ENCODE measurements around the gene TGOLN2.

The TGOLN2 gene

DNA sequence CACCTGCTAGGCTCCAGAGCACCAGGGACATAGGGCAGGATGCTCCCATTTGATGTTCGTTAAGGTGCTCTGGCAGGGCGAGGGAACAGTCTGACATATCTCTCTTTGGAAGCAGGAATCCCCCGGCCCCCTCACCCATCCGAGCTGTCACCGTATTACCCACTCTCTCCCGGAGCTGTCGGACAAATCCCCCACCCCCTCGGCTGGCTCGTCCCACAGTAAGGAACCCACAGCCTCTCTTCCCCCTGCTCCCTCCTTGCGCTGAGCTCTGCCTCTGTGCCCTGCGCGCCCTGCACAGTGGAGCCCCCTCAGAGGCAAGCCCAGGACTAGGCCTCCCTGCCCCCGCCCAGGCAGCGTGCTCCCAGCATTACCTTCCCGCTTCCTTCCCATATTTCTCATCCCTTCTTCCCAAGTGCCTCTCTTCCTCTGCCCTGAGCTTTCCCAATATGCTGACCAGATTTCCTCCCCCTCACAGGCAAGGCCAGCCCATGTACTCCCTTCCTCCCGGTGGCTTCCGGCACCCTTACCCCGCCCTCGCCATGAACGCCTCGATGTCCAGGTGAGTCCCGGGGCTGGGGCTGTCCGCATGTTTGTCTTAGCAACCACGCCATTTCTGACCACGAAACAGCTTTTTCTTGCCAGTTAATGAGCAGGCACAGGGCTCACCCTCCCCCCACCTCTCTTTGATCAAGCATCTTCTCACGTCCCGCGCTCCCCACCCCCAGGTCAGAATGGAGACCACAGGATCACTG is 23.8 kb downstream of the TGOLN2 start:
- no peak for DNase-seq

DNA sequence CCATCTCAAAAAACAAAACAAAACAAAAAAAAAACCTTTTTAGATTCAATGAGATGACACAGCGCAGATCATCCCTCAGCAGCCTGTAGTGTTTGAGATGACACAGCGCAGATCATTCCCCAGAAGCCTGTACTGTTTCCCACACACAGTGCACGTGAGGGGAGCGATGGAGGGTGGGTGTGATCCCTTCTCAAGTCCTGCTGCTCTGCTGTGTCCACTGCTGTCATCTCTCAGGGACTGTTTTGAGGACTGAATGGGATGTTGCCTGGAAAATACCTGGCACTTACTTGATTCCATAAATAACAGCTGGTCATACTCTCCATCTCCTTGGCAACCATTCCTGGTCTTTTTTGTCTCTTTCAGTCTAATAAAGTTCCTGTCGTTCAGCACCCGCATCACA is 25.7 kb downstream of the TGOLN2 start:
- DNase-seq = no peak

DNA sequence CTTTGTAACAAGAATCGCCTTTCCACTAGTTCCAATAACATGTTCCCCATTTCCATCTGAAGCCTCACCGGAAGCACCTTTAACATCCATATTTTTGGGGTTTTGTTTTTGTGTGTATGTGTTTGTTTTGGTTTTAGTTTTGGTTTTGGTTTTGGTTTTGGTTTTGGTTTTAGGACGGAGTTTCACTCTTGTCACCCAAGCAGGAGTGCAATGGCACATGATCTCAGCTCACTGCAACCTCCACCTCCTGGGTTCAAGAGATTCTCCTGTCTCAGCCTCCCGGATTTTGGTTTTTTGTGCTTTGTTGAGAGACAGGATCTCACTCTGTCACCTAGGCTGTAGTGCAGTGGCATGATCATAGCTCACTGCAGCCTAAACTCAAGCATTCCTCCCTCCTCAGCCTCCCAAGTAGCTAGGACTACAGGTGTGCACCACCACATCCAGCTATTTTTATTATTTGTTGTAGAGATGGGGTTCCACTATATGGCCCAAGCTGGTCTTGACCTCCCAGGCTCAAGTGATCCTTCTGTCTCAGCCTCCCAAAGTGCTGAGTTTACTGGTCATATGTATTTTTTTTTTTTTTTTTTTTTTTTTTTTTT is 36.3 kb downstream of the TGOLN2 start:
- DNase-seq = no peak

DNA sequence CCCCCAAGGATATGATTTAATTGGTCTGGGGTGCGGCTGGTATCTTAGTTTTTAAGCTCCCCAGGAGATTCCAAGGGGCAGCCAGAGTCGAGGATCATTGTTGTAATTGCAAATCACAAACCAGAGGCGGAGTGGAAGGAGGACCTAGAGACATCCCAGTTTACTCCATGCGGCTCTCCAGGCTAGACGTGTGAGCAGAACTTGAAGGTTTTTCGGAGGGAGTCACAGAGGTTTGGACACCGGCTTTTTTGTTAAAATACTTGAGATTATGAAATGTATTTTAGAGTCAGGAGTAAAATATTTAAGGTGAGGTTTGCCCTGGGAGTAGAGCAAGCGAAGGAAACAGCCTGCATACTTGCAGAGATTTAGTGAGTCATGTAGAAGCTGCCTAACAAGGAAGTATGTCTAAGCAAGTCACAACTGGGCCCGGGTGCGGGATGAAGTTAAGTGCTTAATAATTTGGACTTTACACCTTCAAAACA is 39.5 kb downstream of the TGOLN2 start:
- no peak for DNase-seq

DNA sequence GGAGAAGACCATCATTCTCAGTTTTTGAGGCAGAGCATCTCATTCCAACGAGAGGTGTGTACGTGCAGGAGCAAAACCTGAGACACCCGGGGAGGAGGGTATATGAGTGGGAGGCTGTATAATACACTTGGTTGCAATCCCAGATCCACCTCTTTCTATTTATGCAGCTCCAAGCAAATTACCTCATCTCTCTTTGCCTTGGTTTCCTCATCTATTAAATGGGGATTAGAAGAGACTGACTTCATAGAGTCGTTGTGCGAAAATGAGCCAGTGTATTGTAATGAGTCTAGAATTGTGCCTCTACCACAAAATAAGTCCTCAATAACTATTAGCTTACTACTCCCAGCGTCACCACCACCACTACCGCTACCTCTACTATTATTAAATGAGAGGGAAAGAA is 40.1 kb downstream of the TGOLN2 start:
- DNase-seq = no peak

DNA sequence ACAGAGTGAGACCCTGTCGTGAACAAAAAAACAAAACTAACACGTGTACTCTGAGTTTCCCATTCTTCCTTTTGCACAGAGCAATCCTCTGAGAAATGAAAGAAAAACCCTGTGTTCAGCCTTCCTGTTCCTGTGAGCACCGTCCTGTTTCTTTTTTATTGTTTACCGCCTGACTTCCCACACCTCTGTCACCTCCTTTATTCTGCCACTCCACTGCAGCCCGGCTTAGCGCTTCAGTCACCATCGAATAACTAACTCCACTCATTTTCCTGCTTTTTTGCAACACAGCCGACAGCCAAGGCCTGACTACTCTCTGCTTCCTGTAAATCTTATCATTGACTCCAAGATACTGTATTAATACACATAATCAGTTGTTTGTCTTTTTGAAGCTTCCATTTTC is 40.9 kb downstream of the TGOLN2 start:
- no peak for DNase-seq

DNA sequence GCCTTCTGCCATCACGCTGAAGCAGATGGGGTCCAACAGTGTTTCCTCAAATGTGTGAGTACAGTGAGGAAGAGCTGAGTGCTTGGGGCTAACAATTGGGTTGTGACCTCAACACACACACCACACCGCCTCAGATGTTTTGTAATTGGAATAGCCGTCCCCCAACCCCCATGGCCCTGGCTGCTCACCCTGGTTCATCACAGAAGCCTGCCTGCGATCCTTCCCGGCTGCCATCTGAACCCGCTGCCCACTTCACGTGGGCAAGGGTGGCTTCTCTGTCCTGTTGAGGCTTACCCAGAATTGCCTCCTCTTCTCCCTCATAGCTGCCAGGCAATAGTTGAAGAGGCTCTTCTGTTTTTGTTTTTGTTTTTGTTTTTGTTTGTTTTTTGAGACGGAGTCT is 44.1 kb downstream of the TGOLN2 start:
- no peak for DNase-seq

DNA sequence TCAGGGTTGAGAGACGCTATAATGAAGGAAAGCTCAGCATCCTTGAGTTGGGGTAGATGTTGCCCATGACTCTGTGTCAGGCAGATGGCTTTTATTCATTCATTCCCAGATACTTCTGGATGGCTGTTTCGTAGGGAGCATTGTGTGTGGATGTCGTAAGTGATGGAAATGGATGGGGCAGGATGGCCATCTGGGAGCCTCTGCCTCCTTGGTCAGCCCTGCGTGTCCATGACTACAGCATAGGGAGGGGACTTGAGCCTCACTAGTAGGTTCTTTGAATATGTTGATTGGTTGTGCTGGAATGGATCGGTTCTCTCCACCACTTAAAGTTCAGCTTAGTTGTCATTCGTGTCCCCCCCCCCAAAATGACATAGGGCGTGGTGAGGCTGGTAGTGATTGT is 44.9 kb downstream of the TGOLN2 start:
- no peak for DNase-seq

DNA sequence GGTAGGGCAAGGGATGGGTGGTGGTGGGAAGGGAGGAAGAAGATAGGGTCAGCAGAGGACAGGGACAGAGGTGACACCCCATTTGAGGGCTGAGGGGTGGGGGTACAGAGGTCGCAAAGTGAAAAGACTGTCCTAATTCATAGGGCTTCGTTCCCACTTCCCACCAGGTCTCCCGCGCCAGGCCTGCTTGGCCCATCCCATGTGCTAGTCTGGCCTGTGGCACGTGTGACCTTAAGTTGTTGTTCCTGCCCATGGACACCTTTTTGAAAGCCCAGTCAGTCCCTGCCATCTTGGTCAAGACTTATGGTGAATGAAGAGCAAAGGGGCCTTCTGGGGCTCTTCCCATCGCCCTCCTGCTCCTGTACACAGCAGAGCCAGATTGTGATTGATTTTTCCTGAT is 46.2 kb downstream of the TGOLN2 start:
- no peak for DNase-seq

DNA sequence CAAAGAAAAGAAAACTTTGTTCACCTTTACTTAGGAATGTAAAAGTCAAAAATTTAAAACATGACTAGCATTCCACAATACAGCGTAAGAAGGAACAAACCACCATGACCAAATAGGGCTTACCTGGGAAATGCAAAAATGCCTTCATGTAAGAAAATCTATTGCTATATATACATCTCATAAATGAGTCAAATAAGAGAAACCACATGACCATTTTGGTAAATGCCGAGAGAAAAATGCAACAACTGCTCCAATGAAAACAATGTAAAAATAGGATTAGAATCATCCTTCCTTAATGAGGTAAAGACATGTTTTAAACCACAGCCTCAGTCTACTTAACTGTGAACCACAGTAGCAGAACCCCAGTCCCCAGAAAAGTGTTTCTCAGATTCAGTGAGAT is 49.4 kb downstream of the TGOLN2 start:
- no peak for DNase-seq

DNA sequence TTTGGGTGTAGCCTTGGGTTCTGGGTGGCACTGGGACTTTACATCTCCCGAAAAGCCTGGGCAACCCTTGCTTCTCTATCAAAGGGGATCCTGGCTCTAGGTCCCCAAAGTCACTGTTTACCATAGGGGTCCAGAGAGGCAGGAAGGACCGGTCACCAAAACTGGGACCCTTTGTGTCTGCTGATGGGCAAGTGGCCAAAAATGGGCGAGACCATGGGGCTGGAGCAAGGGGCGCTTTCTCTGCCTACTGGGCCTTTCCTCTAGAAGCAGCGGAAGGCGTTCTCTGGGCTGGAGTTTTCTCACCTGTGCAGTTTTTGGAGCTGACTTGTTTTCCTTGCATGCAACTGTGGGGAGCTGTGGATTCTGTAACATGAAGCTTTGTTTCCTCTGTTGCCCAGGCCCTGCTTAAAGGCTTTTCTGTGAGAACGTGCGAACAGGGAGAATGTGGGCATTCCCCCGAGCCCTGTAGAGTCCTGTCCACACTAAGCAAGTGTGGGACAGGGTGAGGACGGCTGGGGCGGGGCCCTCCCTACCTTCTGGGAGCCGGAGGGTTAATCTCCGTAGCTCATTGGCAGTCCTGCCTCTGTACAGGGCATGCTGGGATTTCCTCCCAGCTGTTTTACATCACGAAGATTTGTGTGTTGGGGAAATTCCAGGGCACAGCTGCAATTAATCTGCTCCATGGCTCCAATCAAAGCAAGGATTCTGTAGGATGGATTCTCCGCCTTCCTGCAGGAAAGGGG is 50.2 kb downstream of the TGOLN2 start:
- DNase-seq = no peak

DNA sequence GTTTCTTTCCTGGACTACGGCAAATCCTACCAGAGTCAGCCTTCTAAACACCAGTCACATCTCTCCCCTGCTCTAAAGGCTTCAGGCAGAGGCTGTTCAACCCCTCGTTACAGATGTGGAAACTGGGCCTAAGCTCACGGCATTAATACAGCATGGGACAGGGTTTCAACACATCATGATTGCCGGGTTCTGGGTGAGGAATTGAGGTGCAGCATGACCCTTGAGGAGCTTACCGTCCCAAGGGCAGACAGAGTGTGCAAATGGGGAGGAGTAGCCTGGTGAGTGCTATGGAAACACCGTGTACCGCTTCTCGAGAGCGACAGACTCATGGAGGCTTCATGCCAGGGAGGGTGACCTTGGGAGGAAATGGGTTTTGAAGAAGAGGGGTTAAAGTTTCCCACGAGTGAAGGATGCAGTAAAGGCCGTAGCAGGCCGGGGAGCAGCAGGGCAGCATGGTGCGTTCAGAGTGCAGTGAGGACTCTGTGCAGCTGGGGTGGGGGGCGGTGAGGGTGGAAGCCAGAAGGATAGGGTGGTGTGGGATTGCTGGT is 51.1 kb downstream of the TGOLN2 start:
- DNase-seq = no peak

DNA sequence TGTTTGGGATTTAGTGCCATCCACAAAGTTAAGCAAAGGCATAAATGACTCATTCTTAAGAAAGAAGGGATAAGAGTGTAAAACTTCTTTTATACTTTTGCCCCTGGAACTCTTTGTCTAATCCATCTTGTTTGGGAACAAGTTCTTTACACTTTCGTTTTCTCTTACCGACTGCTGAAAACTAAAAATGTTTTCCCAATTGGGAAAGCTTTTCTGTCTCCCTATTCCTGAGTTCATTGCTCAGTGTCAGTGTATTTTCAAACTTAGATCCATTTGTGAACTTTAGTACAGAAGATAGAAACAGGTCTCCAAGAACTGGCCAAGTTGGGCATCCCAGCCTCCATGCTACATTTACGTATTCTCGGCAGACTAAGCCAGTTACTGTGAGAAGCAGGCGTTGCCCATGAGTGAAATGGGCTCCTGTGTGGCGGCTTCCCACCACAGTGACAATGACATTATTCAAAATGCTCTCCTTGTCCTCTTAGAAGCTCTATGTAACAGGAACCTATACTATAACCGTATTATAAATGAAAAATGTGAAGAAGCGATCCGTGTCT is 51.7 kb downstream of the TGOLN2 start:
- no peak for DNase-seq

DNA sequence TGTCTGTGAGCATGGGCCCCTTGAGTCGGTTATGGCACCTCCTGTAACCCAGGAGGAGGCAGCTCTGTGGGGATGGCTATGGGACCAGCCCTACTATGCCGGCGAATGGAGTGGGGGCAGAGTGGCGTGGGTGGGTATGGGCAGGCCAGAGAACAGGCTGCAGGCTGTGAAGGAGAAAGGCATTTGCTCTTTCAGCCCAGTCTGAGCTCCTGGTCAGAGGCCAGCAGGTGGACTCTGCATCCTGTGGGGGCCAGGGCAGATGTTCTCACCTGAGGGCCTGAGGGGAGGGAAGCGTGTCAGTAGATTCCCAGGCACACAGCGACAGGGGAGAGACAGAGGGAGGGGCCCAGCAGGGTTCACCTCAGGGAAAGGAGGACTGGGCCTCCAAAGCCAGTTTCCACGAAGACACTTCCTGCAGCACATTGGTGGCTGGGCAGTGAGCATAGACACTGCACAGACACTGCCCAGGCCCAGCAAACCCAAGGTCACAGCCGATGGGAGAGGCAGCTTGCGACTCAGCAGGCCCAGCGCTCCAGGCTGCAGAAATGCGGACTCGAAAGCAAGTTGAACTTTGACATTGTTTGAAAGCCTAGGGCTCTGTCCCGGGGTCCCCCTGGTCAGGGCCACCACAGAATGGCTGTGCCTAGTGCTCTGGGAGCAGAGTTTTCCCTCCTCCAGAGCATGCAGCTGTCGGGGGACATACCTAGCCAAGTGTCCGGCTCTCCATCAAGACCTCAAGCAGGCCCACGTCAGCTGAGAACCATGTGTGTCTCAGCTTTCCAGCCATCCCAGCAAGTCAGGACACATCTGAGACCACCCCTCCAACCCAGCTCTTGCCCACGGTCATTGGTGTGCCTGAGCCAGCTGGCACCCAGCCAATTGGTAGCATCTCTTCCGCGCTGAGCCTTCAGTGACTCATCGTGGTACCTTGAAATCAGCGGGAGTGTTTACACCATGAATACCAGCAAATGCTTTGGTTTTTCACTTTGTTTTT is 53.8 kb downstream of the TGOLN2 start:
- DNase-seq = peak; percentile 55

DNA sequence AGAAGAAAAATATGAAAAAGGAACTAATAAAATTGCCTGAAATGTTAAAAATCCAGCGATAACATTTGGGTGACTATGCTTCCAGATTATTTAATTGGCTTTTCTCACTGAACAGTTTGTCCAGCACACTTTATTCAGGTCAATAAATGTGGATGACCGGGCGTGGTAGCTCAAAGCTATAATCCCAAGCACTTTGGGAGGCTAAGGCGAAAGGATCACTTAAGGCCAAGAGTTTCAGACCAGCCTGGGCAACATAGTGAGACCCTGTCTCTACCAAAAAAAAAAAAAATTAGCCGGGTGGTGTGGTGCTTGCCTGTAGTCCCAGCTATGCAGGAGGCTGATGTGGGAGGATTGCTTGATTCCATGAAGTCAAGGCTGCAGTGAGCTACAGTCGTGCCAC is 55.4 kb downstream of the TGOLN2 start:
- no peak for DNase-seq

DNA sequence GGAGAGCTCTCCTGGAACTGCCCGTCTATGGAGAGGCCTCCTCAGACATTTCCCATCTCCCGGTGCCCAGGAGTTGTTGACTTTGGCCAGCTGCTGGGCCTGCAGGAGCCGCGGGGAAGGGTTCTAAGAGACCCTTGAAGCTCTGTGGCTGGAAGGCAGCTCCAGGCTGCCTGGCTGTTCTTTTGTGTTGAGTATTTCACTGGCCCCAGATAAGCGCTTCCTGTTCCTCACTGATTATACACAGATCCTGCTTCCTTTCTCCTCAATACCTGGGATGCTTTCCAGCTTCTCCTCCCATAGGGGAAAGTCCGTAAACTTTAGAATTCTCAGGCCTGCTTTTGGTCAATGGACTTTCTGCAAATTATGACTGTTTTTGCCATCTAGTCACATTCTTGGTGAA is 57.8 kb downstream of the TGOLN2 start:
- no peak for DNase-seq
